GM18502 (cell line): Measurements from ENCODE around the gene AATF.

ENCODE experiments used
- ATAC-seq: cut with Tn5 transposase; IDR thresholded peaks from one replicate; pipeline ENCODE4 v1.9.1; 2021; ENCODE audit warnings: mild to moderate bottlenecking; ENCODE audit not compliant: unreplicated experiment, poor library complexity

The AATF gene

GRCh38 chr17:36977066-36977465, 28.3 kb downstream of the AATF start:
- ATAC-seq, result no peak

- ATAC-seq, result no peak
These were observed 28.8 kb downstream of the AATF start for GRCh38 chr17:36977568-36977967.

DNA sequence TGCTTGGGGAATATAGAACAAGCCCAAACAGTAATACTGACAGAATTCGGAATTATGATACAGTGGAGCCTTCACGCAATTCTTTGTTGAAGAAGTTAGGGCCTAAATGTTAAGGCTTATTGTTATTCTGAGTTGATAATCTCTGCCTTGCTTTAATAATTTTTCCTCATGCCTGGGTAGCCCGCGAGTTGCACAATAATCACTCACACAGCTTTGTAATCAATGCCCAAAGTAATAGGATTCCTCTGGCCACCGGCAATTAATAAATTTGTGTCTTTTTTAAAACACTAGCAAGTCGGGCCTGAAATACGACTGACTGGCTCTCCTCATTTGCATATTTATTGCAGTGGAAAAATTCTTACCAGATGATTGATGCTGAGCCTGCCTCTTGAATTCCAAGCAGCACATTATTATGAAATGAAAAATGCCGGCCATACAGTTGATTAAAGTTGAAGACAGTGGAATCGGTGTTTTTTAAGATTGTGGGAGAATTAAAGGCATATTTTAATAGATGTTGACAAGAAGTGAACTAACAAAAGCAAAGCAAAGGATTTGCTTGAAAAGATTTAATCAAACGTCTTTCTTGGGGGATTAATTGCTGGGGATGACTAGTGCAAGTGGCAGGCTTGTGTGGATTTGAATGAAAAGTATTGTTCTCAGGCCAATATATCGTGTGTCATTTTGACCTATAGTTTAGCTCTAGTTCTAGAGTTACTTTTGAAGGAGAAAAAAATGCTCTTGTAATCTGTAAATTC, 30.2 kb downstream of the AATF start:
- no peak for ATAC-seq

DNA sequence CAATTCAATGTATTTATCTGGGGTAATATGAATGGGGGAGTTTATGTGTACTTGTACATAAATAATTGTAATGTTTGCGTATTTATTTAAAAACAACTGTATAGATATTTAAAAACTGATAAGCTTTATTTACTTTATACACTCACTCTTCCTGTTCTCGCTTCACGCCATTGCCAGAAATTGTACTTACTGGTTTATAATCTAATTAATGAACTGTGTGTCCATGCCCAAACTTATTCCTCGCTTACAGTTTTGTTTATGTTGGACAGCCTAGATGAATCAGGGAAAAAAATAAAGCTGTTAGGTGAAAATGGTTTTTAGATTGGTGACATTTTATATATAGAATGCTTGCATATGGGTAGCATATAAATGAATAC, 30.8 kb downstream of the AATF start:
- no peak for ATAC-seq

DNA sequence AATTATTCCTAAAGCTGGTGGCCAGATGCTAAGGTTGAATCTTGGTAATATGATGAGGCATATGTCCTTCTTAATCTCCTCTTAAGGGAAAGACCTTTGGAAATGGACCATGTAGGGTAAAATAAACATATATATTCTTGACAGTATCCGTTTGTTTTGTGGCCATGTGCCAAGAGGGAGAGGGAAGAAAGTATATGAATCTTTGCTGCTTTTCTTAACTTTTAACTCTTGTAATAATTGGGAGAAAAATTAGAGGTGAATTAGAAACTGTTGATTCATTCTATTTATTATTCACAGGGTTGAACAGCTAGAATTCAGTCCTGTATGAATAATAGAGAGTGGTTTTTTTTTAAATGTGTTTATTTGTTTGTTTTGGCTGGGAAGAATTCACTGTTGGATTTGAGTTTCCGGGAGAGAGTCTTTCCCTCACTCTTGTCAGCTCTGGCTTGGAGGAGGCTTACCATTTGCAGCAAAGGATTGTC, 31.6 kb downstream of the AATF start:
- no peak for ATAC-seq

DNA sequence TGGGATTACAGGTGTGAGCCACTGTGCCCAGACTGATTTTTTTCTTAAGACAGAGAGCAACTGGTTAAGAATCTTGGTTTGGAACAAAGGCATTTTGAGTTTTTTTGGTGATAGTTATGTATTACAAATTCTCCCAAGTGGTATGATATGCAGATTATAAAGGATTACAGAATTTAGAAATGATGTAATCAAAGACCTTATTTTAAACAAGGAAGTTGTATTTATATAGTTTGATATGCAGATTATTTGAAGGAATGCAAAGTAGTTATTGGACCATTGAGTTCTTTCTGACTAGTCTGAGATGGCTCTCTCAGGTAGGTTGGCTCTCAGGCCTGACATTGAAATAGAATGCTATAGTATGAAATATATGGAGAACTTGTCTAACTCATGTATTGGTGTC, 34.9 kb downstream of the AATF start:
- no peak for ATAC-seq

DNA sequence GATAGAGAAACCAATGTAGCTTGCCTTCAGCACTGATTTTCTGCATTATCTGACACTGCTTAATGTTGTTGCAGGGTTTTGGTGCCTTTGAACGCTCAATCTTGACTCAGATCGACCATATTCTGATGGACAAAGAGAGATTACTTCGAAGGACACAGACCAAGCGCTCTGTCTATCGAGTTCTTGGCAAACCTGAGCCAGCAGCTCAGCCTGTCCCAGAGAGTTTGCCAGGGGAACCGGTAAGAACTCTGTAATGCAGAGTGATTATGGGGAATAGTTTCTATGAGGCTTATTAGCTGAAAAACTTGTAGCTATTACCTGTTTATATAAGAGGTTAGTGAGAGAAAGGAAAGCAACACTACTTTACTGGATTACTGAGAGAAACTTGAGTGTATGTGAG, 40.4 kb downstream of the AATF start:
- no peak for ATAC-seq

GRCh38 chr17:36992701-36993100, 43.9 kb downstream of the AATF start:
- no peak for ATAC-seq

DNA sequence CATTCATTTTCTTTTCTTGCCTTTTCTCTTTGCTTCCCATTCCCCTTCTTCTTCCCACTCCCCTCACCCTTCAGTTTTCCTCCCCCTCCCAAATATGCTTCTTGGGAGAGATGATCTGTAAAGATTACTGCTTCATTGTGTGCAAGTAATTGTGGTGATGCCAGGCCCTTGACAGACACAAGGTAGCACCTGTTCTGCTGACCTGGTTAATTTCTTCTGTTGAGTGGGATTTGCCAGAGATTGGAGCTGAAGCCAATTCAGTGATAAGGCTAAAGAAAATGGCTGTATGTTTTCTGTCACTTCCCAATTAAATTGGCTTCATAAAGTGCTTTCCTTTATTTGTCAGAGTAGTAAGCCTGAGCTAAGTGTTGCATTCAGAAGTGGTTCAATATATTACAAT, 44.5 kb downstream of the AATF start:
- no peak for ATAC-seq

GRCh38 chr17:36994438-36994837, 45.7 kb downstream of the AATF start:
- no peak for ATAC-seq

DNA sequence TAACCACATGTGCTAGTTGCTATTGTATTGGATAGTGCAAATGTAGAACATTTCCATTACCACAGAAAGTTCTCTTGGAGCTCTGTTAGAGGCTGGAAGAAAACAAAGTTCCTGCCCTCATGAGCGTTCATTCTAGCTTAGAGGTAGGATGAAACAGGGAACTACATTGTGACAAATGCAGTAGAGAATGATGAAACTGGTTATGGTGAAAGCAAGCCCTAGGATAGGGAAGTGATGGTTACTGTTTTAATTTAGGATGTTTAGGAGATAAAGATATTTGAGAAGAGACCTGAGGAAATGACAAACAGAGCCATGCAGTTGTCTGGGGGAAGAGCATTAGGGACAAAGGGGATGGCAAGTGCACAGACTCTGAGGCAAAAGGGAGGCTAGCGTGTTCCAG, 50.7 kb downstream of the AATF start:
- no peak for ATAC-seq

- no peak for ATAC-seq
These were observed 68.0 kb downstream of the AATF start for GRCh38 chr17:37016780-37017179.

GRCh38 chr17:37017404-37017803, 68.7 kb downstream of the AATF start:
- ATAC-seq, result no peak

GRCh38 chr17:37019117-37019740, 70.5 kb downstream of the AATF start:
- ATAC-seq, result no peak

- no peak for ATAC-seq
These were observed 71.0 kb downstream of the AATF start for GRCh38 chr17:37019741-37020129.

GRCh38 chr17:37024181-37024637, 75.5 kb downstream of the AATF start:
- ATAC-seq, result no peak

DNA sequence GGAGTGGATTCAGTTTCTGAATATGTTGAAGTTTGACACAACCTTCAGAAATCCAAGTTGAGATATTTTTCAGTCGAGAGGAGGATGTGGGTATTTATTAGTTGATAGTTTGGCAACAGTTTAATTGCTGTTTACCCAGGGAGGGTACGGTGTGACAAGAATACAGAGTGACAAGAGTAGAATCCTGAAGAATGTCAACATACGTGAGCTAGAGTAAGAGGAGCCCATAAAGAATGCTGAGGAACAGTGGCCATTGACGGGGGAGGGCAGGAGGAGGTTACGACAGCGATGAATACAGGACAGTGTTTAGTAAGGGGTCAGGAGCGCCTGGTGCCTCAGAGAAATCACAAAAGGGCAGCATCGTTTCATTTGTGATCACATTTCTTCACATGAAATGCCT, 76.5 kb downstream of the AATF start:
- ATAC-seq, result no peak

DNA sequence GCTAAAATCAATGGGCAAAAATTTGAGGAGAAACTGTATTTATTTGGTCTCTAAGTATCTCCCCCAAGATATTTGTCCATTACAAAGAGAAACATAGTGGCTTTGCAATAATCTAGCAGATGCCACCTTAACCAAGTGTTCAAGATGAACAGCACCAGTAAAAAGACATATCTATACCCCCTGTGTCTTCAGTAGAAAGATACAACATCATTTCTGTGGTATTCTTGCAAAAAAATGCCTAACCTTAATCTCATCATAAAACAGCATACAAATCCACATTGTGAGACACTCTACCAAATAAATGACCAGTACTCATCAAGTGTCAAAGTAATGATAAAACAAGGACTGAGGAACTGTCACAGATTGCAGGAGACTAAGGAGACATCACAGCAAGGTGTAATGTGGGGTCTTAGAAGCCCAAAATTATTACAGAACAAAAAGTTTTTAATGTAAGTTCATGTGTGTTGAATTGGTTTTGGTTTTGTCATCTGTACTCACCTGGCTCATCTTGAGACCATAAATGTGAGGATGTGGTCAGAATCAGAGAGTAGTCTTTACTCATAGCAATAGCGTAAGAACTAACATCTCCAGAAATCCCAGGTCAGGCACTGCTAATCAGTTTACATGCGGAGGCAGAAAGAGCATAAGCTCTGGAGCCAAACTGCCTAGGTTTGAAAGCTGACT, 77.2 kb downstream of the AATF start:
- ATAC-seq, result no peak

DNA sequence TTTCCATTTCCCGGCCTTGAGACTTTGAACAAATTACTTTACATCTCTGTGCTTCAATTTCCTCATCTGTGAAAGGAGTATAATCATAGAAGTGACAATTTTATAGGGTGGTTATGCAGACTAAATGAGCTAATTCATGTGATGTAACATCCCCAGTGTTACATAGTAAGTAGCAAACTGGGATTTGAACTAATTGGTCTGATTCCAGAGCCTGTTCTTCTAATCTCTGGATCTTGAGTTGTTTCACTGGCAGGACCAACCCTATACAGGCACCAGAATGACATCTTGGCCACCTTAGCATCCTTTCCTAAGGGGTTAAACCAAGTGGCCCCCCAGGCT, 77.7 kb downstream of the AATF start:
- no peak for ATAC-seq

- no peak for ATAC-seq
These were observed 79.3 kb downstream of the AATF start for GRCh38 chr17:37028040-37028439.

- ATAC-seq, result no peak
These were observed 82.8 kb downstream of the AATF start for GRCh38 chr17:37031493-37032083.
